Caco-2 (cell line): Measurements from ENCODE around the gene CHD9NB. TPM values are rescaled to one million over a fixed set of nuclear protein-coding genes. Genes with fewer than 3 reads are reported as not detected.

ENCODE experiments used
- BruUV-seq: library from RNA; stranded (reverse); fragments of 400-500 nt; replicated peaks from 2 replicates; lab custom pipeline; 2021; lab: Mats Ljungman, UMichigan
- CTCF ChIA-PET: fragments of 300-600 bp; sonication (Branson Sonifier 250); formaldehyde crosslinking; loops from one replicate; lab custom pipeline; 2022; ENCODE audit warnings: antibody characterized with exemption; lab: Charles Lee
- POLR2A ChIA-PET: fragments of 300-600 bp; sonication (Branson Sonifier 250); formaldehyde crosslinking; loops from one replicate; lab custom pipeline; 2022; ENCODE audit warnings: antibody characterized with exemption; lab: Charles Lee
- DNase-seq, 2 experiments: peaks; one replicate each; pipeline versions ENCODE4 v3.0.0 to v3.0.0-alpha.2; 2020 to 2022
- H3K27me3 ChIP-seq: replicated peaks from 2 replicates; pipeline ENCODE4 v1.6.0; 2011; ENCODE audit warnings: low read length; ENCODE audit not compliant: control insufficient read depth, insufficient read depth
- H3K36me3 ChIP-seq: 2 replicates; pipeline ENCODE4 v1.5.1; 2011; ENCODE audit warnings: low read length; ENCODE audit not compliant: control insufficient read depth, insufficient read depth
- H3K4me1 ChIP-seq: fragments of 250-450 bp; sonication (Bioruptor Pico); 2 replicates; pipeline ENCODE4 v1.5.1; 2020; ENCODE audit warnings: mild to moderate bottlenecking
- H3K4me3 ChIP-seq: 2 replicates; pipeline ENCODE4 v1.5.1; 2011; ENCODE audit warnings: low read depth, mild to moderate bottlenecking, control low read depth, low read length
- H3K9me3 ChIP-seq: fragments of 250-450 bp; sonication (Bioruptor Pico); 2 replicates; pipeline ENCODE4 v1.5.1; 2020; ENCODE audit warnings: mild to moderate bottlenecking, moderate library complexity
- H3K27ac Mint-ChIP-seq: one replicate; pipeline ENCODE4 v1.8.0; 2022; ENCODE audit warnings: mixed read lengths; ENCODE audit not compliant: unreplicated experiment
- H3K27me3 Mint-ChIP-seq: one replicate; pipeline ENCODE4 v1.8.0; 2022; ENCODE audit warnings: mixed read lengths; ENCODE audit not compliant: insufficient read depth, unreplicated experiment
- H3K36me3 Mint-ChIP-seq: one replicate; pipeline ENCODE4 v1.8.0; 2022; ENCODE audit warnings: mild to moderate bottlenecking, mixed read lengths; ENCODE audit not compliant: insufficient read depth, unreplicated experiment
- H3K4me1 Mint-ChIP-seq: one replicate; pipeline ENCODE4 v1.8.0; 2022; ENCODE audit warnings: low read depth, mixed read lengths; ENCODE audit not compliant: unreplicated experiment
- H3K4me3 Mint-ChIP-seq: one replicate; pipeline ENCODE4 v1.8.0; 2022; ENCODE audit warnings: mild to moderate bottlenecking, moderate library complexity, mixed read lengths; ENCODE audit not compliant: unreplicated experiment
- H3K9me3 Mint-ChIP-seq: one replicate; pipeline ENCODE4 v1.8.0; 2022; ENCODE audit warnings: mixed read lengths; ENCODE audit not compliant: unreplicated experiment
- intact Hi-C: fragments of 100-400 bp; cut with micrococcal nuclease; formaldehyde crosslinking; loops from one replicate; pipeline ENCODE4 v1.10.0; 2022; ENCODE audit not compliant: unreplicated experiment
- total RNA-seq: library from RNA; stranded (reverse); gene quantifications from 2 replicates; pipeline ENCODE4 v1.2.3, GENCODE V29; 2022
- TF ChIP-seq, protein P1 (sequence below), 2 experiments: fragments of 200-600 bp in 1 of 2; IDR thresholded peaks; 1 replicate in 1 of 2; 2 replicates in 1 of 2; pipeline versions ENCODE4 v1.5.1 to v1.8.0; 2011 to 2022; ENCODE audit warnings: antibody characterized with exemption in 1 of 2, control low read depth in 1 of 2, inconsistent platforms in 1 of 2, low read depth in 1 of 2, low read length in 1 of 2, mild to moderate bottlenecking in 1 of 2, moderate library complexity in 1 of 2; ENCODE audit not compliant: insufficient read depth in 1 of 2, severe bottlenecking in 1 of 2, unreplicated experiment in 1 of 2

The CHD9NB gene
- total RNA-seq, 1 experiment from 2014 or later: not detected

DNA sequence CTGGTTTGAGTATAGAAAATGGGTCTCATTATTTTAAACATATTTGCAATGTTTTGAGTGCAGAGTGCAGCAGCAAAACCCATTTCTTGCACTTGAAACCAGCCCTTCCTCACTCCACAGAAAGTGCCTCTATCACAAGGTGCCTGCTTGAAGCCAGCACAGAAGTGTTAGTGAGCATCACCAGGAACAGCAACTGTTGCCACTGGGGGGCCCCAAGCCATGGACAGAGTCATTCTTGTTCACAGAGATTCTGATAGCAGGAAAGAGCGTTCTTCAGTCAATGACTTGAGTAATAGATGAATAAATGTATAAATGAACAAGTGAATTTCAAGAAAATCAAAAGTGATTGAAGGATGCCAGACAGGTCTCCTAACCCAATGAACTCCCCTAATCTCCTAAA, 45.6 kb downstream of the CHD9NB start:
- H3K4me1 ChIP-seq: no peaks in the 10 kb centered on the region
- Mint-ChIP-seq H3K27me3 (peaks cover 9% of the 10 kb centered on the region), H3K4me1 (no peaks in the 10 kb centered on the region), H3K36me3 (no peaks in the 10 kb centered on the region), H3K27ac (no peak overlapping the region), H3K4me3 (no peak overlapping the region), H3K9me3 (no peaks in the 10 kb centered on the region)
- DNase-seq: peak in 1 of 2 experiments; percentile 31
- no TSS peak for BruUV-seq
- TF ChIP-seq, protein P1, sequence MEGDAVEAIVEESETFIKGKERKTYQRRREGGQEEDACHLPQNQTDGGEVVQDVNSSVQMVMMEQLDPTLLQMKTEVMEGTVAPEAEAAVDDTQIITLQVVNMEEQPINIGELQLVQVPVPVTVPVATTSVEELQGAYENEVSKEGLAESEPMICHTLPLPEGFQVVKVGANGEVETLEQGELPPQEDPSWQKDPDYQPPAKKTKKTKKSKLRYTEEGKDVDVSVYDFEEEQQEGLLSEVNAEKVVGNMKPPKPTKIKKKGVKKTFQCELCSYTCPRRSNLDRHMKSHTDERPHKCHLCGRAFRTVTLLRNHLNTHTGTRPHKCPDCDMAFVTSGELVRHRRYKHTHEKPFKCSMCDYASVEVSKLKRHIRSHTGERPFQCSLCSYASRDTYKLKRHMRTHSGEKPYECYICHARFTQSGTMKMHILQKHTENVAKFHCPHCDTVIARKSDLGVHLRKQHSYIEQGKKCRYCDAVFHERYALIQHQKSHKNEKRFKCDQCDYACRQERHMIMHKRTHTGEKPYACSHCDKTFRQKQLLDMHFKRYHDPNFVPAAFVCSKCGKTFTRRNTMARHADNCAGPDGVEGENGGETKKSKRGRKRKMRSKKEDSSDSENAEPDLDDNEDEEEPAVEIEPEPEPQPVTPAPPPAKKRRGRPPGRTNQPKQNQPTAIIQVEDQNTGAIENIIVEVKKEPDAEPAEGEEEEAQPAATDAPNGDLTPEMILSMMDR (IDR thresholded peaks at IDR 0.05; ENCODE audit: insufficient read depth in 1 of 2, low read depth in 1 of 2, low read length in 1 of 2, severe bottlenecking in 1 of 2, unreplicated experiment in 1 of 2): peak in 1 of 2 experiments; percentile 12
- ChIA-PET POLR2A (no interaction called here), CTCF (no interaction called here)
- intact Hi-C loops: no loop called here
- H3K9me3 ChIP-seq: no peaks in the 10 kb centered on the region
- H3K27me3 ChIP-seq: no peaks in the 10 kb centered on the region
- no peaks in the 10 kb centered on the region for H3K36me3 ChIP-seq
- H3K4me3 ChIP-seq: no peak overlapping the region

DNA sequence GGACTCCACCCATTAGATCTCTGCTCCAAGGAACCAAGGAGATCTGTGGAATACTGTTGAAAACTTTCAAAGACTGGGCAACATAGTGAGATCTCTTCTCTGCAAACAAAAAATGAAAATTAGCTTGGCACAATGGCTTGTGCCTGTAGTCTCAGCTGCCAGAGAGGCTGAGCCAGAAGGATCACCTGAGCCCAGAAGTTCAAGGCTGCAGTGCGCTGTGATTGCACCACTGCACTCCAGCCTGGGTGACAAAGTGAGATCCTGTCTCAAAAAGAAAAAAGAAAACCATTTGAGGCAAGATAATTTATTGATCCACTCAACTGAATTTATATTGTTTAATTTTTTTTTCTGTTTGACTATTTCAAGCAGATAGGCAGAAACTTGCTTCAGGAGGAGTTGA, 54.8 kb downstream of the CHD9NB start:
- Mint-ChIP-seq H3K27me3 (peaks cover 12% of the 10 kb centered on the region), H3K4me3 (no peak overlapping the region)

DNA sequence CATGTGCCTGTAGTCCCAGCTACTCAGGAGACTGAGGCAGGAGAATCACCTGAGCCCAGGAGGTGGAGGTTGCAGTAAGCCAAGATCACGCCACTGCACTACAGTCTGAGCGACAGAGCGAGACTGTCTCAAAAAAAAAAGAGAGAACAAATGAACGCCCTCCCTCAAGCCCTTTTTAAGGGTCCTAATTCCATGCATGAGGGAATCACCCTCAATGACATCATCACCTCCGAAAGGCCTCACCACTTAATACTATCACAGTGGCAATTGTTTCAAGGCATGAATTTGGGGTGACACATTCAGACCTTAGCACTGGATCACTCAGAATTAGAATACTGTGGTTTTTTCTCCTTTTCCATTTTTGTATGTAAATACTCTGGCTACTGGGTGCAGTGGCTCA, 57.8 kb downstream of the CHD9NB start:
- Histone ChIP-seq H3K36me3 (no peaks in the 10 kb centered on the region), H3K9me3 (no peaks in the 10 kb centered on the region), H3K4me1 (no peaks in the 10 kb centered on the region), H3K27me3 (no peaks in the 10 kb centered on the region), H3K4me3 (no peak overlapping the region)
- Mint-ChIP-seq H3K27me3 (peaks cover 8% of the 10 kb centered on the region), H3K9me3 (no peaks in the 10 kb centered on the region), H3K4me1 (no peaks in the 10 kb centered on the region), H3K36me3 (no peaks in the 10 kb centered on the region), H3K27ac (no peak overlapping the region), H3K4me3 (no peak overlapping the region)
- no peak for DNase-seq
- CTCF ChIA-PET: no interaction called here
- intact Hi-C loops: no loop called here
- POLR2A ChIA-PET: no interaction called here
- BruUV-seq: no TSS peak
- TF ChIP-seq, protein P1 (IDR thresholded peaks at IDR 0.05; ENCODE audit: insufficient read depth in 1 of 2, low read depth in 1 of 2, low read length in 1 of 2, severe bottlenecking in 1 of 2, unreplicated experiment in 1 of 2): no peak

More for the DNA sequence above, 54.8 kb downstream of the CHD9NB start:
- no peaks in the 10 kb centered on the region for H3K9me3 Mint-ChIP-seq
- H3K36me3 Mint-ChIP-seq: no peaks in the 10 kb centered on the region
- H3K4me1 Mint-ChIP-seq: no peaks in the 10 kb centered on the region
- no TSS peak for BruUV-seq
- no peaks in the 10 kb centered on the region for H3K4me1 ChIP-seq
- no peak overlapping the region for H3K4me3 ChIP-seq
- ChIA-PET CTCF (no interaction called here), POLR2A (no interaction called here)
- no peaks in the 10 kb centered on the region for H3K9me3 ChIP-seq
- intact Hi-C loops: no loop called here
- H3K27me3 ChIP-seq: no peaks in the 10 kb centered on the region
- TF ChIP-seq, protein P1 (IDR thresholded peaks at IDR 0.05; ENCODE audit: insufficient read depth in 1 of 2, low read depth in 1 of 2, low read length in 1 of 2, severe bottlenecking in 1 of 2, unreplicated experiment in 1 of 2): no peak
- H3K36me3 ChIP-seq: no peaks in the 10 kb centered on the region
- H3K27ac Mint-ChIP-seq: no peak overlapping the region
- no peak for DNase-seq
